H1 (cell line): Measurements from ENCODE around the gene BATF3. TPM values are rescaled to one million over a fixed set of nuclear protein-coding genes. Genes with fewer than 3 reads are reported as not detected.

Source experiments
- CTCF ChIA-PET: fragments of 300-600 bp; sonication (Branson Sonifier 250); formaldehyde crosslinking; loops from one replicate; lab custom pipeline; 2021; ENCODE audit not compliant: partially characterized antibody; lab: Charles Lee
- POLR2A ChIA-PET: fragments of 300-600 bp; sonication (Branson Sonifier 250); formaldehyde crosslinking; loops from one replicate; lab custom pipeline; 2021; ENCODE audit warnings: inconsistent platforms; ENCODE audit not compliant: partially characterized antibody; lab: Charles Lee
- DNase-seq, 2 experiments: peaks; one replicate each; pipeline versions ENCODE4 v3.0.0 to v3.0.0-alpha.2; 2010 to 2022; ENCODE audit warnings: low spot score in 2 of 2, low read depth in 1 of 2, mixed read lengths in 1 of 2
- FAIRE-seq: peaks from 2 replicates; lab custom pipeline; 2011; peaks lifted over from hg19 to GRCh38; lab: Jason Lieb, UNC
- H2AFZ ChIP-seq: 2 replicates; pipeline ENCODE4 v1.8.1; 2012; ENCODE audit warnings: low read length, inconsistent platforms
- H2AK5ac ChIP-seq: 2 replicates; pipeline ENCODE4 v1.6.1; 2013; ENCODE audit warnings: low read depth, low read length
- H2BK120ac ChIP-seq: replicated peaks from 2 replicates; pipeline ENCODE3; 2013; ENCODE audit warnings: low read depth, low read length, inconsistent platforms
- H2BK12ac ChIP-seq: 2 replicates; pipeline ENCODE4 v1.6.1; 2013; ENCODE audit warnings: low read depth, low read length
- H2BK15ac ChIP-seq: 2 replicates; pipeline ENCODE4 v1.6.1; 2013; ENCODE audit warnings: low read length
- H2BK20ac ChIP-seq: 2 replicates; pipeline ENCODE4 v1.6.1; 2013; ENCODE audit warnings: low read length
- H2BK5ac ChIP-seq: 2 replicates; pipeline ENCODE4 v1.6.1; 2013; ENCODE audit warnings: low read depth, low read length
- H3K14ac ChIP-seq: 2 replicates; pipeline ENCODE4 v1.6.1; 2013; ENCODE audit warnings: inconsistent platforms; ENCODE audit not compliant: insufficient read length
- H3K18ac ChIP-seq: 2 replicates; pipeline ENCODE4 v1.6.1; 2013; ENCODE audit warnings: low read length; ENCODE audit errors: extremely low read depth
- H3K23ac ChIP-seq: 2 replicates; pipeline ENCODE4 v1.6.1; 2013; ENCODE audit warnings: inconsistent platforms; ENCODE audit not compliant: insufficient read length
- H3K23me2 ChIP-seq: 2 replicates; pipeline ENCODE4 v1.6.1; 2013; ENCODE audit warnings: low read depth, low read length
- H3K27ac ChIP-seq: 2 replicates; pipeline ENCODE4 v1.6.1; 2011; ENCODE audit warnings: low read depth, low read length, inconsistent platforms
- H3K27me3 ChIP-seq, 4 experiments: replicated peaks in 1 of 4; 1 replicate in 1 of 4; 2 replicates in 3 of 4; pipeline versions ENCODE4 v1.6.1 to v1.8.1; 2011 to 2013; ENCODE audit warnings: low read length in 3 of 4, mild to moderate bottlenecking in 3 of 4, inconsistent platforms in 2 of 4, mixed read lengths in 2 of 4, moderate library complexity in 1 of 4; ENCODE audit not compliant: control insufficient read depth in 3 of 4, insufficient read depth in 3 of 4; ENCODE audit errors: extremely low read depth in 1 of 4
- H3K36me3 ChIP-seq, 4 experiments: 2 replicates each; pipeline versions ENCODE4 v1.6.1 to v1.8.1; 2011 to 2013; ENCODE audit warnings: mild to moderate bottlenecking in 4 of 4, low read length in 3 of 4, moderate library complexity in 2 of 4, control low read depth in 1 of 4, inconsistent platforms in 1 of 4; ENCODE audit not compliant: insufficient read depth in 4 of 4, control insufficient read depth in 2 of 4
- H3K4ac ChIP-seq: replicated peaks from 2 replicates; pipeline ENCODE3; 2013; ENCODE audit warnings: low read length, low read depth, mixed read lengths, inconsistent platforms; ENCODE audit not compliant: insufficient read length
- H3K4me1 ChIP-seq, 4 experiments: replicated peaks in 1 of 4; 1 replicate in 1 of 4; 2 replicates in 3 of 4; pipeline versions ENCODE4 v1.6.1 to v1.8.1; 2011 to 2013; ENCODE audit warnings: low read length in 3 of 4, inconsistent platforms in 2 of 4, mixed read lengths in 1 of 4; ENCODE audit not compliant: insufficient read depth in 4 of 4, control insufficient read depth in 3 of 4
- H3K4me2 ChIP-seq, 2 experiments: 2 replicates each; pipeline versions ENCODE4 v1.6.1 to v1.8.1; 2011 to 2013; ENCODE audit warnings: low read depth in 2 of 2, low read length in 2 of 2, control low read depth in 1 of 2, inconsistent platforms in 1 of 2, mild to moderate bottlenecking in 1 of 2; ENCODE audit not compliant: insufficient read depth in 1 of 2
- H3K4me3 ChIP-seq, 4 experiments: fragments of 200-600, 300-600 bp in 1 of 4; sonication (generic), shearing (Covaris generic), sonication (Bioruptor Twin) in 1 of 4; 2 replicates each; pipeline versions ENCODE4 v1.5.1 to v1.8.1; 2011 to 2016; ENCODE audit warnings: low read length in 4 of 4, low read depth in 3 of 4, control low read depth in 2 of 4, inconsistent platforms in 2 of 4, mild to moderate bottlenecking in 2 of 4, mixed read lengths in 1 of 4, moderate library complexity in 1 of 4; ENCODE audit not compliant: insufficient read depth in 2 of 4; ENCODE audit errors: extremely low read depth in 1 of 4
- H3K56ac ChIP-seq: replicated peaks from 2 replicates; pipeline ENCODE3; 2013; ENCODE audit warnings: low read depth, mild to moderate bottlenecking, mixed read lengths, low read length, inconsistent platforms; ENCODE audit not compliant: insufficient read length
- H3K79me1 ChIP-seq: 2 replicates; pipeline ENCODE4 v1.6.1; 2013; ENCODE audit warnings: low read depth, low read length, control low read depth
- H3K79me2 ChIP-seq, 2 experiments: 2 replicates each; pipeline versions ENCODE4 v1.6.1 to v1.8.1; 2012 to 2013; ENCODE audit warnings: low read length in 2 of 2, mild to moderate bottlenecking in 2 of 2, inconsistent platforms in 1 of 2; ENCODE audit not compliant: insufficient read depth in 2 of 2, control insufficient read depth in 1 of 2
- H3K9ac ChIP-seq, 4 experiments: replicated peaks in 1 of 4; 1 replicate in 1 of 4; 2 replicates in 3 of 4; pipeline versions ENCODE4 v1.6.1 to v1.8.1; 2011 to 2013; ENCODE audit warnings: low read depth in 3 of 4, low read length in 3 of 4, control low read depth in 2 of 4, mild to moderate bottlenecking in 2 of 4, moderate library complexity in 2 of 4, inconsistent platforms in 1 of 4; ENCODE audit errors: extremely low read depth in 1 of 4
- H3K9me3 ChIP-seq, 2 experiments: 2 replicates each; pipeline versions ENCODE4 v1.6.1 to v1.8.1; 2012 to 2013; ENCODE audit warnings: mild to moderate bottlenecking in 2 of 2, moderate library complexity in 2 of 2, control low read depth in 1 of 2, inconsistent platforms in 1 of 2, low read depth in 1 of 2, low read length in 1 of 2, mixed read lengths in 1 of 2; ENCODE audit not compliant: insufficient read depth in 2 of 2
- H4K20me1 ChIP-seq, 2 experiments: replicated peaks in 1 of 2; 2 replicates each; pipeline versions ENCODE3 to v1.8.1; 2011 to 2013; ENCODE audit warnings: inconsistent platforms in 2 of 2, low read length in 2 of 2, mild to moderate bottlenecking in 1 of 2; ENCODE audit not compliant: insufficient read depth in 2 of 2, control insufficient read depth in 1 of 2
- H4K5ac ChIP-seq: 2 replicates; pipeline ENCODE4 v1.6.1; 2013; ENCODE audit warnings: low read length, low read depth, mixed read lengths, inconsistent platforms; ENCODE audit not compliant: insufficient read length
- H4K8ac ChIP-seq: 2 replicates; pipeline ENCODE4 v1.8.0; 2013; ENCODE audit warnings: mild to moderate bottlenecking, moderate library complexity, low read length, inconsistent platforms; ENCODE audit not compliant: insufficient read depth; ENCODE audit errors: extremely low read depth
- H4K91ac ChIP-seq: replicated peaks from 2 replicates; pipeline ENCODE3; 2013; ENCODE audit warnings: low read length, mixed read lengths, inconsistent platforms; ENCODE audit not compliant: insufficient read length
- BACH1 ChIP-seq: IDR thresholded peaks from 2 replicates; pipeline ENCODE4 v1.6.1; 2012; ENCODE audit warnings: low read length, improper control_type of control experiment
- GABPA ChIP-seq: IDR thresholded peaks from 2 replicates; pipeline ENCODE4 v1.6.1; 2011; ENCODE audit warnings: mild to moderate bottlenecking, low read length, moderate library complexity, borderline replicate concordance; ENCODE audit not compliant: insufficient read depth
- RXRA ChIP-seq: IDR thresholded peaks from 2 replicates; pipeline ENCODE4 v1.6.1; 2011; ENCODE audit warnings: low read depth, mild to moderate bottlenecking, low read length, moderate library complexity; ENCODE audit not compliant: insufficient read depth
- WGBS, 2 experiments: shearing (Covaris generic) in 1 of 2; methylation state at CpG; one replicate each; pipeline versions ENCODE4 v1.1.6 to v1.1.7; 2013 to 2015; ENCODE audit warnings: low lambda C conversion rate in 2 of 2, mixed read lengths in 2 of 2, inconsistent platforms in 1 of 2, low coverage in 1 of 2, missing lambda C conversion rate in 1 of 2; ENCODE audit not compliant: insufficient replicate concordance in 2 of 2, insufficient coverage in 1 of 2, insufficient read length in 1 of 2; ENCODE audit errors: extremely low coverage in 1 of 2, missing lambda C conversion rate in 1 of 2; 5-methylcytosine and 5-hydroxymethylcytosine counted together
- polyA plus RNA-seq, 7 experiments: library from polyadenylated mRNA; depleted of rRNA in 3 of 7; stranded (reverse) in 5 of 7; unstranded in 2 of 7; fragments of >200 nt in 5 of 7; fragments of 200-250 nt in 2 of 7; gene quantifications; 1 replicate in 5 of 7; 2 replicates in 1 of 7; 4 replicates in 1 of 7; pipeline versions ENCODE4 v1.2.1 to v1.2.3, GENCODE V29; 2011 to 2013; ENCODE audit warnings: missing spikeins in 2 of 7, mixed read lengths in 2 of 7
- total RNA-seq: library from RNA; stranded (reverse); fragmentation: NEBNext Ultra II Directional; extraction: Animal tissue kit (Norgen Biotek cat#: 25700); gene quantifications from 2 replicates; pipeline ENCODE4 v1.2.1, GENCODE V29; 2021
- TF ChIP-seq, protein P1 (sequence below): IDR thresholded peaks from 2 replicates; pipeline ENCODE4 v1.6.1; 2012; ENCODE audit warnings: inconsistent platforms
- TF ChIP-seq, protein P2 (sequence below), 3 experiments: IDR thresholded peaks; 1 replicate in 2 of 3; 2 replicates in 1 of 3; pipeline versions ENCODE4 v1.5.1 to v1.6.1; 2011; ENCODE audit warnings: low read length in 3 of 3, mild to moderate bottlenecking in 3 of 3, inconsistent platforms in 2 of 3, low read depth in 1 of 3, moderate library complexity in 1 of 3; ENCODE audit not compliant: insufficient read depth in 1 of 3; ENCODE audit errors: control extremely low read depth in 1 of 3

BATF3 gene
- total and polyA plus RNA-seq, 2 of the 8 experiments (the other 6 are each of a cell fraction or from before 2014, with no cell fraction given) = 6.3 TPM

DNA sequence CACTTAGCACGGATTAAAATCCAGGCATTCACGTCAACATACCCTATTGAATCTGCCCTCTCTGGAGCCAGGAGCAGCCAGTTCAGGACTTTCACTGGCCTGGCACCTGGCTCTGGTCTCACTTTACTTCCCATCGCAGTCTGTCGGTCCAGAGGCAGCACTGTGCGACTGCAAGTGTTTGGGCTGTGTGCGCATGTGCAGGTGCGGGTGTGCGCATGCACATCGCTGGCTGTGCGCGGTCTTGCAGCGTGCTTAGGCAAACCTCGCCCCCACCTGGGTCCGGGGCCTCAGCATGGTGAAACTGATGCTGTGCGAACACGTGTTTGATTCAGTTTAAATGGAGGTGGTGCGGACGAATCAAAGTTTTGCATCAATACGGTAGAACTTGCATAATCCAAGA, 53.1 kb downstream of the BATF3 start:
- Histone ChIP-seq H3K4ac (no peak overlapping the region), H3K79me2 (no peaks in the 10 kb centered on the region), H2BK20ac (no peak overlapping the region), H3K9me3 (no peaks in the 10 kb centered on the region), H3K27ac (no peak overlapping the region), H3K14ac (no peak overlapping the region), H2BK120ac (no peak overlapping the region), H4K5ac (no peak overlapping the region), H3K23ac (no peak overlapping the region), H2AK5ac (no peak overlapping the region), H4K91ac (no peak overlapping the region), H4K8ac (no peak overlapping the region), H2BK12ac (no peak overlapping the region), H2BK15ac (no peak overlapping the region), H3K56ac (no peak overlapping the region), H3K79me1 (no peaks in the 10 kb centered on the region), H3K4me1 (no peaks in the 10 kb centered on the region), H2BK5ac (no peak overlapping the region), H2AFZ (no peak overlapping the region), H3K23me2 (no peaks in the 10 kb centered on the region), H3K27me3 (no peaks in the 10 kb centered on the region), H3K4me2 (no peak overlapping the region), H3K18ac (no peak overlapping the region), H3K36me3 (no peaks in the 10 kb centered on the region), H3K4me3 (no peak overlapping the region), H3K9ac (no peak overlapping the region), H4K20me1 (no peaks in the 10 kb centered on the region)
- ChIA-PET CTCF (interaction anchor here (1.4 to 1.6 kb wide), 2 partner anchors 18 to 191 kb away, joined by 4 to 6 read pairs; no protein-coding TSS in a partner anchor), POLR2A (no interaction called here)
- 93% methylated on average over 19 of the region's 19 CpGs; no CpG with 5 or more reads in 1 of the 2 experiments for WGBS, 2 experiments
- DNase-seq (no peak), FAIRE-seq (no peak)
- TF ChIP-seq, protein P1, sequence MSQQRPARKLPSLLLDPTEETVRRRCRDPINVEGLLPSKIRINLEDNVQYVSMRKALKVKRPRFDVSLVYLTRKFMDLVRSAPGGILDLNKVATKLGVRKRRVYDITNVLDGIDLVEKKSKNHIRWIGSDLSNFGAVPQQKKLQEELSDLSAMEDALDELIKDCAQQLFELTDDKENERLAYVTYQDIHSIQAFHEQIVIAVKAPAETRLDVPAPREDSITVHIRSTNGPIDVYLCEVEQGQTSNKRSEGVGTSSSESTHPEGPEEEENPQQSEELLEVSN = no peak
- TF ChIP-seq GABPA (no peak), RXRA (no peak), BACH1 (no peak)
- TF ChIP-seq, protein P2, sequence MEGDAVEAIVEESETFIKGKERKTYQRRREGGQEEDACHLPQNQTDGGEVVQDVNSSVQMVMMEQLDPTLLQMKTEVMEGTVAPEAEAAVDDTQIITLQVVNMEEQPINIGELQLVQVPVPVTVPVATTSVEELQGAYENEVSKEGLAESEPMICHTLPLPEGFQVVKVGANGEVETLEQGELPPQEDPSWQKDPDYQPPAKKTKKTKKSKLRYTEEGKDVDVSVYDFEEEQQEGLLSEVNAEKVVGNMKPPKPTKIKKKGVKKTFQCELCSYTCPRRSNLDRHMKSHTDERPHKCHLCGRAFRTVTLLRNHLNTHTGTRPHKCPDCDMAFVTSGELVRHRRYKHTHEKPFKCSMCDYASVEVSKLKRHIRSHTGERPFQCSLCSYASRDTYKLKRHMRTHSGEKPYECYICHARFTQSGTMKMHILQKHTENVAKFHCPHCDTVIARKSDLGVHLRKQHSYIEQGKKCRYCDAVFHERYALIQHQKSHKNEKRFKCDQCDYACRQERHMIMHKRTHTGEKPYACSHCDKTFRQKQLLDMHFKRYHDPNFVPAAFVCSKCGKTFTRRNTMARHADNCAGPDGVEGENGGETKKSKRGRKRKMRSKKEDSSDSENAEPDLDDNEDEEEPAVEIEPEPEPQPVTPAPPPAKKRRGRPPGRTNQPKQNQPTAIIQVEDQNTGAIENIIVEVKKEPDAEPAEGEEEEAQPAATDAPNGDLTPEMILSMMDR (IDR thresholded peaks at IDR 0.05; ENCODE audit: control extremely low read depth in 1 of 3, insufficient read depth in 1 of 3, low read depth in 1 of 3, low read length in 3 of 3) = no peak
